Sciatic nerve (tissue), 2 donors: Measurements from ENCODE around the gene B4GALT1. TPM values are rescaled to one million over a fixed set of nuclear protein-coding genes. Genes with fewer than 3 reads are reported as not detected.
A peak's percentile ranks its signal among the peaks of the same experiment; 100 is the strongest.

Experiments used
- ATAC-seq: fragments of 200-7000 bp; cut with Tn5 transposase; one replicate; pipeline ENCODE4 v1.9.1; 2020; ENCODE audit warnings: mild to moderate bottlenecking, moderate library complexity
- DNase-seq: peaks from one replicate; pipeline ENCODE4 v3.0.0-alpha.2; 2020; ENCODE audit warnings: low spot score
- intact Hi-C: fragments of 100-400 bp; cut with DNase I; formaldehyde crosslinking; loops from one replicate; pipeline ENCODE4 v1.14.2; 2022
- total RNA-seq: library from RNA; stranded (reverse); fragmentation: NEBNext Ultra II Directional; extraction: Animal tissue kit (Norgen Biotek cat#: 25700); gene quantifications from one replicate; pipeline ENCODE4 v1.2.1, GENCODE V29; 2021
- donor health status: DM: no; HTN: no; CAD: no.
- donor health status: DM: no; HTN: no; CAD: no.

Gene B4GALT1, protein sequence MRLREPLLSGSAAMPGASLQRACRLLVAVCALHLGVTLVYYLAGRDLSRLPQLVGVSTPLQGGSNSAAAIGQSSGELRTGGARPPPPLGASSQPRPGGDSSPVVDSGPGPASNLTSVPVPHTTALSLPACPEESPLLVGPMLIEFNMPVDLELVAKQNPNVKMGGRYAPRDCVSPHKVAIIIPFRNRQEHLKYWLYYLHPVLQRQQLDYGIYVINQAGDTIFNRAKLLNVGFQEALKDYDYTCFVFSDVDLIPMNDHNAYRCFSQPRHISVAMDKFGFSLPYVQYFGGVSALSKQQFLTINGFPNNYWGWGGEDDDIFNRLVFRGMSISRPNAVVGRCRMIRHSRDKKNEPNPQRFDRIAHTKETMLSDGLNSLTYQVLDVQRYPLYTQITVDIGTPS
- total RNA-seq = 85.3 TPM

DNA sequence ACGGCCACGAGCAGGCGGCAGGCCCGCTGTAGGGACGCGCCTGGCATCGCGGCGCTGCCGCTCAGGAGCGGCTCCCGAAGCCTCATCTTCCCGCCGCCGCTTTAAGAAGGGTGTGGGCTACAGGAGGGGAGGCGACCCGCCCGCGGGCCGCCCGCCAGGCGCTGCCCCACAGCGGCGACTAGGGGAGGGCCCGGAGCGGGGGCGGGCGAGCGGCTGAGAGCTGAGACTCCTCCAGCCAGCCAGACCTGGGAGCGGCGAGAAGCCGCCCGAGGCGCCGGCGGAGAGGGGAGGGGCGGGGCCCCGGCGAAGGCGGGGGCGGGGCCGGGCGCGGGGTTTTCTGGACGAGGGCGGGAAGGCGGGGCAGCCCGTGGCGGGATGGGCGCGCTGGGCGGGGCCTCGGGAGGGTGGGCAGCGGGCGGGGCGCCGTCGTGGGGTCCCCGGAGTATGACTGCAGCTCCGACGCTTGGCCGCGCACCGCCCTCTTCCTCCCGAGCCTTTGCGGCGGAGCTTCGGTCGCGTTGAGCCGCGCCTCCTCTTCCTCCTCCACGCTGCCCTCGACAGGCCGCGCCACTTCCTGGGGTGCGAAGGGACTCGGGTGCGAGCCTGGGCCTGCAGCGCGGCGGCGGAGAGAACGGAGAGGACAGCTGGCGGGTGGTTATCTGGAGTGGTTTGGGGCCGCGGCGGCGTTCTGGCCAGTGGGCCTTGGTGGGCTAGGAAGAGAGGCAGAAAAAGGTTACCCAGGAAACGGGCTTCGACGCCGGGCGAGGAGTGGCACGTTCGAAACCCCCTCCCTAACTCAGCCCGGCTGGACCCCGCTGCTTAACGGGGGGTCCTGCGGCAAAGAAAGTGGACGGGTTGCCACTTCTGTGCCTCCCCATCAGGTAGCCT, at the start of gene B4GALT1:
TSS of gene B4GALT1 (minus strand) at position 253 of the 888 bp plus-strand sequence. CDS start at position 86, 167 bp downstream.
- DNase-seq (peak; percentile 98), ATAC-seq (peak; percentile 73)
- intact Hi-C loops = loop anchor here (10.0 kb wide), 1 partner anchor 63 kb away; no protein-coding TSS in a partner anchor

DNA sequence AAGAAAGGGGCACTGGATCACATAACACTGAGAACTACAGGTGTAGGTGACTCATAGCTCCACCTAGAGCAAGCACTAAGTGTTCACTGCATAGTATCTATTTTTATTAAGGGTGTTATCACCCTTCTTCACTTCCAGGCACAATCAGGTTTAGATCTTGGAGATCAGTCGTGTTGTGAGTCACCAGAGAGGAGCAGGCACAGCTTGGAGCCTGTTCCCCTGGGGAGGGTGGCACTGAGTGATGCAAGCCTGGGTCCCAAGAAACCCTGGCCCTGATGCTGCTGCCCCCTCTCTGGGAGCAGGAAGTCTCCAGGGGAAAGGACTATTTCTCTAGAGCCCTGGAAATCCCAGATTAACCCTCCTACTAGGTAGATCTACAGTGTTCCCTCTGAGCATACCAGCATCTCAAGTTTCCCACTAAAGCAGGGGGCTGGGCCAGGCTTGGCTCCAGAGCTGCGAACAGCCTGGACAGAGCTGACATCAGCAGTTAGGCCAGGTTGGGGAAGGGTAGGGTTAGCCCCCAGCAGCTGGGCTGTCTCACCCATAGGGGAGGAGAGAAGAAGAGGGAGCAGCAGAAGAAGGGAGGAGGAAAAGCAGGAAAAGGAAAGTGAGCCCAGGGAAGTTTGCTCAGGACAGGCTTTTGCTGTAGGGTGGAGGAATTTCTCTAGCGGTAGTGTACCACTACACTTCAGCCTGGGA, 44.7 kb upstream of the B4GALT1 start:
- intact Hi-C loops = no loop called here
- no peak for ATAC-seq
- DNase-seq = no peak

DNA sequence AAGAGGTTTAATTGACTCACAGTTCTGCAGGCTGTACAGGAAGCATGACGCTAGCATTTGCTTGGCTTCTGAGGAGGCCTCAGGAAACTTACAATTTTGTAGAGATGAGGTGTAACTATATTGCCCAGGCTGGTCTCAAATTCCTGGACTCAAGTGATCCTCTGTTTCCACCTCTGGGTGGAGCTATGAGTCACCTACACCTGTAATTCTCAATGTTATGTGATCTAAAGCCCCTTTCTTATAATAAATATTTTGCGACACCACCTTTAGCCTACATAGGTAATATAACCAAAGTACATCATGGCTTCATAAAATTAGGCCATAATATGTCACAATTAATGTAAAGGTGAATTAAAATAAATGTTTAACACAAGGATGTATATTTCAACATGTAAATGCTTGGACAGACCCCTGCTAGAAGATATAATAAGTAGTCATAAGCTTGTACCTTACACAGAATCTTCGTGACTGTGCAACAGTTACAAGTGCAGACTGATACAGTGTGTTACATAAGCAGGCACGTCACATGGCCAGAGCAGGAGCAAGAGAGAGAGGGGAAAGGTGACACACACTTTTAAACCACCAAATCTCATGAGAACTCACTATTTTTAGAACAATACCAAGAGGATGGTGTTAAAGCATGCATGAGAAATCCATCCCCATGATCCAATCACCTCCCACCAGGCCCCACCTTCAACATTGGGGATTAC, 43.0 kb upstream of the B4GALT1 start:
- ATAC-seq (peak; percentile 26), DNase-seq (no peak)
- intact Hi-C loops = no loop called here

DNA sequence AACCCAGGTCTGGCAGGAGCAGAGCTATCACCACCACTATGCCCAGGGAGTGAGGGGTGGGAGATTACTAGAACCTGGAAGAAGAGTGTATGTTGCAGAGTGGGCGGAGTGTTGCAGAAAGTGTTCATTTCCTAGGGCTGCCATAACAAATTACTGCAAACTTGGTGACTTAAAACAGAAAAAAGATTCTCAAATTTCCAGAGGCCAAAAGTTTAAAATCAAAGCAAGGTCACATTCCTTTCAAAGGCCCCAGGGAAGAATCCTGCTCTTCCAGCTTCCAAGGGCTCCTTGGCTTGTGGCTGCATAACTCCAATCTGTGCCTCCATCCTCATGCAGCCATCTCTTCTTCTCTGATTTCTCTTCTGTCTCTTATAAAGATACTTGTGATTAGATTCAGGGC, 42.3 kb upstream of the B4GALT1 start:
- intact Hi-C loops = no loop called here
- ATAC-seq (no peak), DNase-seq (no peak)

DNA sequence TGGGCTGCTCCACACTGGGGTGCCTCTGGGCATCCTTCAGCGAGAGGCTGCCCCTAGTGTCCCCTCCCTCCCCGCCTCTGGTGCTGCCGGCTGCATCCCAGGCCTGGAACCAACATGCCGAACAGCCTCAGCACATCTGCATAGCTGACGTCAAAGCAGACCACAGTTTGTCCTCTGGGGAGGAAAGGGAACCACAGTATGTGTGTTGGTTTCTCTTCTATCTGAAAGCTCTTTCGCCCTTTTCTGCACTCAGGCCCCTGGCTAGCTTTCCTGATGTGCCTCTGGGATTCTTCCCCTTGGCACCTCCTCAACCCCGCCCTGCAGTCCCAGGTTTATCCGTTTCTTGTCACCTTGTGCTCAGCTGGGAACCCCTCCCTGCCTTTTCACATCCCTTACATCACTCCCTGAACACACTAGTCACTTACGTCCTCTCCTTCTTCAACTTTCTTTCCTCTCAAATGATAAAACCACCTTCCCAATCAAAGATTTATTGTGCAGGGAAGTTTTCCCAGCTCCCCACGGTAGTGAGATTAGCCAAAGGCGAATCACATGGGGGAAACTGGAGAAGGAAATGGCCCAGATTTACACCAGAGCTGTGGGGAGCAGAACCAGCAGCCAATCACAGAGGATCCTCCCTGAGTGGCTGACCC, 35.5 kb upstream of the B4GALT1 start:
- DNase-seq (peak; percentile 77), ATAC-seq (peak; percentile 93)
- intact Hi-C loops = no loop called here

DNA sequence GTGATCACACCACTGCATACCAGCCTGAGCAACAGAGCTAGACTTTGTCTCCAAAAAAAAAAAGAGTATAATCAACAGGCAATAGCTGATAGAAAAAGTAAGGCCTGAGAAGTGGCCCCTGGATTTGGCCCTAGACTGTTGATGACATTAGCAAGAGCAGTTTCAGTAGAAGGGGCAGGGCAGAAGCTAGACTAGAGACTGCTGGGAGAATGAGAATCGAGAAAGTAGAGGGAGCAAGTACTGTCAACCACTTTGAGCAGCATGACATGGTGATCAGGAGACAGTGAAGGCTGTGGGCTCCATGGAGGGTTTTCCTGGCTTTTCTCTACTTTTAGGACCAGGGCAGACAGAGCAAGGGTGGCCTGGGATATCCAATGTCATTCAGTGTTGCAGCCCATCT, 34.9 kb upstream of the B4GALT1 start:
- DNase-seq = no peak
- ATAC-seq = no peak

DNA sequence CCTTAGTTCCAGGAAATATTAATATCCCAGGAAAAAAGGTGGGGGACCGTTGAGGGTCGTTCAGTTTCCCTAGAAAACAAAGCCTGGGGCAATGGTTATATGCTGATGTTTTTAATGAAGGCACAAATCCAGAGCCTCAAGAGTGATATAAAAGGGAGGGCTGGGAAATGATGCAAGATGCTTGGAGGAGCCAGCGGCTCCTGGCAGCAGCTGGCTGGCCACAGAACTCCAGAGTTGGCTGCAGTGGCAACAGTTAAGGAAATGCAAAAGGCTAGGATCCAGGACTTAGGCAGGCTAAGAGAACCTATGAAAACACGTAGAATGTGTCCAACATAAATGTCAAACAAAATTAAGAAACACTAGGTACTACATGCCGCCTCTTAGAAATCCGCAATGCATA, 31.0 kb upstream of the B4GALT1 start:
- ATAC-seq = peak; percentile 80
- intact Hi-C loops = no loop called here
- DNase-seq = no peak

More for the DNA sequence above, 34.9 kb upstream of the B4GALT1 start:
- intact Hi-C loops = no loop called here

DNA sequence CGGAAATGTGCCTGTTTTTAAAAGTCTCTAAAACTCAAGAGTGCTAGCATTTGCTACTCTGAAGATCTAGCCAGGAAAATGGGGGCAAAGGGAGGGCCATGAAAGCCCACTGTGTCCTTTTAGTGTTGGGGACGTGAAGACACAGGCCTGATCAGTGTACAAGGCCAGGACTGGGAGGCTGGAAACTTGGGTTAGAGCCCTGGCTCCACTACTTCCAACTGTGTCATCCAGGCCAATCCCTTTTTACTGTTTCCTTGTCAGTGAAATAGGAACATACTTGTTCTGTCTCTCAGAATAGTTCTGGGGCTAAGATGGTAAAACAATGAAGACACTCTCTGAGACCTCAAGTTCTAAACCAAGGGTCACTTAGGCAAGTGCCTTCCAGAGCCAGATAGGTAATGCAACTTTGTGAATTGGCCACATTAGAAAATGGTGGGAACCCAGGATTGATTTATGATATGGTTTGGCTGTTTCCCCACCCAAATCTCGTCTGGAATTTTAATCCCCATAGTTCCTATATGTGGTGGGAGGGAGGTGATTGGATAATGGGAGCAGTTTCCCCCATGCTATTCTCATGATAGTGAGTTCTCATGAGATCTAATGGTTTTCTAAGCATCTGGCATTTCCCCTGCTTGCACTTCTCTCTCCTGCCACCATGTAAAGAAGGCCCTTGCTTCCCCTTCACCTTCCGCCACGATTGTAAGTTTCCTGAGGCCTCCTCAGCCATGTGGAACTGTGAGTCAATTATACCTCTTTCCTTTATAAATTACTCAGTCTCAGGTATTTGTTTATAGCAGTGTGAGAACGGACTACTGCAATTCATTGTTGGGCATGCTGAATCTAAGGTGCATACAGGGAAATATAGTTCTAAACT, 30.4 kb upstream of the B4GALT1 start:
- intact Hi-C loops = no loop called here
- DNase-seq = no peak
- peak; percentile 87 for ATAC-seq

DNA sequence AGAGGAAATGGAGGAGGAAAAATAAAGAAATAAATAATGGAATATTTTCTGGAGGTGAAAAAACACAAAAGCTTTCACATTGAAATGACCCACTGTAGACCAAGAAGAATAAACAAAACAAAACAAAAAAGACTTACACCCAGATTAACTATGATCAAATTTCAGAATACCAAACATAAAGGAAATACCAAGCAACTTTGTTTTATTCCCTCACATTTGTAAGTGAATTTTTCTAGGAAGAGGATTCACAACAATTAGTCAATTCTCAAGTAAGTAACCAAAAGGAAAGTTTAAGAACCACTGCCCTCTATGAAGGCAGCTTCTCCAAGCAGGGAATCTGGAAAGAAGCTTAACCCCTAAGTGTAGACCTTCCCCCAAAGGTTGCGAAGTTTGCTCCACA, 29.6 kb upstream of the B4GALT1 start:
- ATAC-seq = no peak
- no peak for DNase-seq
- intact Hi-C loops = no loop called here

DNA sequence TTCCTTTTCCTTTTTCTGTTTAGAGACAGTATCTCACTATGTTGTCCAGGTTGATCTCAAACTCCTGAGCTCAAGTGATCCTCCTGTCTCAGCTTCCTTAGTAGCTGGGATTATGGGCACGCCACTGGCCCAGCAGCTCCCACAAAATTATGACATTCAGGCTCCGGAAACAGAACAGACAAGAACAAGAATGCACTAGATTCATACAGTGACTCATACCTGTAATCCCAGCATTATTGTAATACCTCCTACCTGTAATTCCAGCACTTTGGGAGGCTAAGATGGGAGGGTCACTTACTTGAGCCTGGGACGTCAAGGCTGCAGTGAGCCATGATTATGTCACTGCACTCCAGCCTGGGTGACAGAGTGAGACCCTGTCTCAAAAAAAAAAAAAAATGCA, 26.7 kb upstream of the B4GALT1 start:
- ATAC-seq = no peak
- no peak for DNase-seq
- intact Hi-C loops = no loop called here

DNA sequence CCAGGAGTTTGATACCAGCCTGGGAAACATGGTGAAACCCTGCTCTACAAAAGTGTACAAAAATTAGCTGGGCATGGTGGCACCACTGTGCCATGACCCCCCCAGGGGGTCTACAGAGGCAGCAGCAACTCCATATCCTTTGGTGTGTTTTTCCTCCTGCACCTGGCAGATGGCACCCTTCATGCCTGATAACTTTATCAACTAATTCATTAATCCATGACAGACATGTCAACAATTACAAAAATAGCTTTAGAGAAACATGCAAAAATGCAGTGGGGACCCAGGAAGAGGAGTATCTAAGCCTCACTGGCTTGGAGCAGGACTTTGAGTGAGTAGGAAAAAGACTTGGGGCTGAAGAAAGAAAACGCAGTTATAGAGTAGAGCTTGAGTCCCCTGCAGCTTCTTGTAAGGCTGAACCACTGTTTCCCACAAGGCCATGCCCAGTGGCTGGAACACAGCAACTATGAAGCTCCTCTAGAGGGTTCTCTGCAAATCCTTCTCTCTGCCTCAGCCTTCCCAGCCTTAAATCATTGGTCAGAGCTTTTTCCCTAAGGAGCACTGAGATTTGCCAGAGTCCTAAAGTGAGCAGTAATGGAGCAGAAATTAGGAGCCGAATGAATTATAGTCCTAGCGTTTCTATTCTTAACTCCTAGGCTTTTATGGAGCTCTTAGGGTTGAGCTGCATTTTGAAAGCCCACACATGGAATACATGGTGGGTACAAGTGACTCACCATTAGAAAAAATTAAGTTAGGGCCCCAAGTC, 25.5 kb upstream of the B4GALT1 start:
- ATAC-seq (no peak), DNase-seq (no peak)
- intact Hi-C loops = no loop called here

DNA sequence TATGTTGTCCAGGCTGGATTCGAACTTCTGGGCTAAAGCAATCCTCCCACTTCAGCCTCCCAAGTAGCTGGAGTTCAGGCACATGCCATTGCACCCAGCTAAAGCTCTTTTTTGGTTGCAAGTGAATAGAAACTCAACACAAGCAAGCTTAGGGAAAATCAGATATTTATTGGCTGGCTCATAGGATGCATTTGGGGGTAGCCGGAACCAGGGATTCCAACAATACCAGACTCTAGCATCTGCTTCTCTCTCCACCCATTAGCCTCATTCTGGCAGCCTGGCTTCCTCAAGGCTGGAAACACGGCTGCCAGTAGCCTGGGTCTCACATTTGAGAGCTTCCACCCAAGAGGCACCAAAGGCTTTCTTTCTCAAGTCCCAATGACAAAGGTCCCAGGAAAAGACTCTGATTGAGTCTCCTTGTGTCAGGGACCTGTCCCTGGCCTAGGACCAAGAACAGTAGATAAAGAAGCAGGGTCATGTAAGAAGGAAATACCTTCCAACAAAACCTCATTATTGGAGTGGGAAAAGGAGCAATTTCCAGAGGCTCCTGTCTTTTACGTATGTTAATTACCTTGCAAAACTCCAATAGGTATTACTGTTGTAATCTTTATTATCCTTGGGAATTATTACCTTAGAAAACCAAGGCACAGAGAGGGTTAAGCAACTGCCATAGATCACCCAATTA, 23.0 kb upstream of the B4GALT1 start:
- intact Hi-C loops = no loop called here
- DNase-seq = no peak
- ATAC-seq = no peak

DNA sequence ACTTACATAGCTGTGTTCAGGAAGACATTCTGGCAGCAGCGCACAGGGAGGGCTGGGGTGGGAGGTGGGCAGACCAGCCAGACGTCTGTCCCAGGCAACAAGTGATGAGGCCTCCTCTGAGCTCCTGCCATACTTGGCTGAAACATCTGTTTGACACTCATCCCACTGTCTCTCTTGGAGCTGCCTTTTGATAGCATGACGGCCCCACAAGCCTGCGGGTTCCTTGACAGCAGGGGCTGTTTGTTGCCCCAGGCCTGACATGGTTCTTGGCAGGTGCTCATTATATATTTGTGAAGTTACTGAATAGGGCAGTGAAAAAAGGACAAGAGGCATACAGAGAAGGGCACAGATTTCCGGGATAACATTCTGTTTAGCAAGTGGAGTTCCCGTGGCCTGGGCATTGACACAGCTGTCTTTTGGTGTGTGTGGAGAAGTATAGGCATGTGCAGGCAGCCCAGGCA, 22.2 kb upstream of the B4GALT1 start:
- no peak for DNase-seq
- intact Hi-C loops = no loop called here
- no peak for ATAC-seq

DNA sequence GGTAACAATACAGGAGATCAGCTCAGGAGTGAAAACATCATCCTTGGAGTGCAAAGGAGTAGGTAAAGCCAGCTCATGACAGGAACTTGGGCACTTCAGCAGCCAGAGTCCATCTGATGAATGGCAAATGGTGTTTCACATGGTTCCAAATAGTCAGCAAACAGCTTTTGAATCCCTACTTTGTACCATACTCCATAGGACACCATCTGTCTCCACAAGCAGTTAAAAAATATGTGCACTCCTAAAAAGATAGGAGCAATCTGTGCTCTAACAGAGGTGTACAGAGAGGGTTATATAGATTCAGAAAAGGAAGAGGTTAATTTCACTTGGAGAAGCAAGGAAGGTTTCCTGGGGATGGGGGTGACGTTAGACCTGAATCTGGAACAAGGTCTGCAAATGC, 21.6 kb upstream of the B4GALT1 start:
- no peak for ATAC-seq

DNA sequence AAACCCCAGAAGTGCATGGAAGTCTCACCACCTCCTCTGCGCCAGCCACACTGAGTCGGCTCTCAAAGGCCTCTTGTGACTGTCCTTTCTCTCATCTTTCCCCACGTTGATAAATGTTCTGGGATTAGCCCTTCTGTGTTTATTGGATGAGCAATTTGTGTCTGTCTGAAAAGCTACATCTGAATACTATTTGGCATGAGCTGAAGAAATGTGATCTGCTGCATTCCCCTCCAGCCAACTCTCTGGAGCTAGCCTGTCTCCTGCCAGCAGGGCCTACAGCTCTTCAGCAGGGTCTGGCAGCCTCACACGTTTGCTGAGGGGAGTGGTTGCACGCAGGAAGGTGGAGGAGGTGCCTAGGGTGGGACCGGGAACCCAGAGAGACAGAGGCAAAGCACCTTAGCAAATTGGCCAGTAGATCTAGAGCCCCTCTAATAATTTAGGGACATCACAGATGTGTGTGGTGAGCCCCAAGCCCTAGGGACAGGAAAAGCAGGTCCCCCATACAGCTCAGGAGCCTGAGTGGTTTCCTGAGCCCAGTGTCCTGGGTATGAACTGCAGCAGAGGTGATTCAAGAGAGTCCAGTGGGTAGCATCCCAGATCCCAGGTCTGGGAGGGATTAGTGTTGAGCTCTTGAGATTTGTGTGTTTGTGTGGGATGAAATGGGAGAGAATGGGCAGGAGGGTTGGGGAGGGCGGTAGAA, 20.5 kb upstream of the B4GALT1 start:
- ATAC-seq (peak; percentile 84), DNase-seq (no peak)
- intact Hi-C loops = no loop called here

More for the DNA sequence above, 21.6 kb upstream of the B4GALT1 start:
- intact Hi-C loops = no loop called here
- DNase-seq = no peak
